SIG-M5 (cell line): ENCODE results near the gene LYPD5.

Experiments
- DNase-seq: peaks from one replicate; lab custom pipeline; 2025; lab: John Stamatoyannopoulos, UW

Gene LYPD5

GRCh38 chr19:43751466-43752220 is 50.6 kb downstream of the LYPD5 start:
- no peak for DNase-seq

DNA sequence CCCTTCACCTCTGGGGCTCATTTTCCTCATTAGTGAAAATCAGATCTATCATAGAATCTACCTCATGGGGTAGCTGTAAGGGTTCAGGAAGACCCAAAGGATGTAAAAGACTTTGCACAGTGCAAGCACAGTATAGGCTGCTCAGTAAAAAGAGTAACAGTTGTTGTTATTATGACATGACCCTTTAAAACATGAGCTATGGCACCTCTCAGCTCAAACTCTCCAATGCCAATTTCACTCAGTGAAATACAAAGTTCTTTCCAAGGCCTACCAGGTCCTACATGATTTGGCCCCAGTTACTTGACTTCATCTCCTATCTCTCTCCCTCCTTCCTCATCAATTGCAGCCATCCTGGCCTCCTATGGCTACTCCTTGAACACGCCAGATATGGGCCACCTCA is 52.3 kb downstream of the LYPD5 start:
- no peak for DNase-seq

GRCh38 chr19:43749152-43749551 is 53.1 kb downstream of the LYPD5 start:
- DNase-seq: no peak

- no peak for DNase-seq
These were observed 53.6 kb downstream of the LYPD5 start for GRCh38 chr19:43748685-43749084.

- DNase-seq: no peak
These were observed 54.0 kb downstream of the LYPD5 start for GRCh38 chr19:43748205-43748594.

DNA sequence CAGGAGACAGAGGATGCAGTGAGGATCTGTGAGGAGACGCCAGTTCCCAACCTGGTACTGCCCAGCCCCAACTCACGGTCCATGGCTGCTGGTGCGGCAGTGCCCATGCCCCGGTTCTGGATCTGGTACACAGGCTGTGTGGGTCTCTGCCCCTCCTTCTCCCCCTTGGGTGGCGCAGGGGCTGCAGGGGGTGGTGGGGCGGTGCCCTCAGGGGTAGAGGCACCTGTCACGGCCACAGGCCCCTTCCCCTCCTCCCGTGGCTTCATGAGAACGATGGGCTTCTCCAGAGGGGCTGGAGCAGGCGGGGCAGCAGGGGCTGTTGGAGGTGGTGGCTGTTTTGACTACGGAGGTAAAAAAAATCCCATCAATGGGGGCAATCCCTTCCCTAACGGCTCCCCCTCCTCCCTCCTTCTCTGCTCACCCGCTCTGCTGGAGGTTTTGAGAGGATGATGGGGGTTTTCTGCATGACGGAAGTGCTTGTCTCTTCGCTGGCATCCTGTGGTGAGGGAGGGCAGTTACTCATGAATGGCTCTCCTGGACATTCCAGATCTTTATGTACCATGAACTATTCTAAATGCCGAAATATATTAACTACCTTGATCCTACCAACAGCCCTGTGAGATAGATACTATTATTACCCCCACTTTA is 54.6 kb downstream of the LYPD5 start:
- no peak for DNase-seq
